Activated naive CD8-positive, alpha-beta T cell treated with anti-CD3 and anti-CD28 coated beads, Interleukin-2, amount 10 ng/mL, durations not matched to agents 7 days and 5 days (primary cell): ENCODE data around the gene CRPPA. TPM values are rescaled to one million over a fixed set of nuclear protein-coding genes. Genes with fewer than 3 reads are reported as not detected.
A peak's percentile ranks its signal among the peaks of the same experiment; 100 is the strongest.
"Not testable (repeated sequence)": the region's sequence is repeated elsewhere in the genome, so short reads cannot be mapped to it uniquely, and the experiment has no call there.

Experiments used
- ATAC-seq: fragments of 150-1000 bp; cut with Tn5 transposase; one replicate; pipeline ENCODE4 v1.10.0; 2021; ENCODE audit warnings: low read depth, moderate library complexity
- POLR2A ChIA-PET: fragments of 350-600 bp; sonication (Branson Sonifier 250); formaldehyde crosslinking; loops from one replicate; lab custom pipeline; 2021; ENCODE audit warnings: antibody characterized with exemption; lab: Charles Lee
- DNase-seq: peaks from one replicate; pipeline ENCODE4 v3.0.0; 2021
- H3K27ac Mint-ChIP-seq: one replicate; pipeline ENCODE4 v1.8.0; 2022; ENCODE audit warnings: mild to moderate bottlenecking, mixed read lengths
- H3K27me3 Mint-ChIP-seq: one replicate; pipeline ENCODE4 v1.8.0; 2022; ENCODE audit warnings: mild to moderate bottlenecking, moderate library complexity, mixed read lengths
- H3K36me3 Mint-ChIP-seq: one replicate; pipeline ENCODE4 v1.8.0; 2021; ENCODE audit warnings: mild to moderate bottlenecking, mixed read lengths
- H3K4me1 Mint-ChIP-seq: one replicate; pipeline ENCODE4 v1.8.0; 2021; ENCODE audit warnings: mixed read lengths
- H3K4me3 Mint-ChIP-seq: one replicate; pipeline ENCODE4 v1.8.0; 2022; ENCODE audit warnings: mild to moderate bottlenecking, moderate library complexity, mixed read lengths
- H3K9me3 Mint-ChIP-seq: one replicate; pipeline ENCODE4 v1.8.0; 2021; ENCODE audit warnings: mixed read lengths
- total RNA-seq, 2 experiments: library from RNA; stranded (reverse); gene quantifications; one replicate each; pipeline ENCODE4 v1.2.3, GENCODE V29; 2021

CRPPA gene
- total RNA-seq, 2 experiments from 2014 or later, result 0.89 to 1.1 TPM

DNA sequence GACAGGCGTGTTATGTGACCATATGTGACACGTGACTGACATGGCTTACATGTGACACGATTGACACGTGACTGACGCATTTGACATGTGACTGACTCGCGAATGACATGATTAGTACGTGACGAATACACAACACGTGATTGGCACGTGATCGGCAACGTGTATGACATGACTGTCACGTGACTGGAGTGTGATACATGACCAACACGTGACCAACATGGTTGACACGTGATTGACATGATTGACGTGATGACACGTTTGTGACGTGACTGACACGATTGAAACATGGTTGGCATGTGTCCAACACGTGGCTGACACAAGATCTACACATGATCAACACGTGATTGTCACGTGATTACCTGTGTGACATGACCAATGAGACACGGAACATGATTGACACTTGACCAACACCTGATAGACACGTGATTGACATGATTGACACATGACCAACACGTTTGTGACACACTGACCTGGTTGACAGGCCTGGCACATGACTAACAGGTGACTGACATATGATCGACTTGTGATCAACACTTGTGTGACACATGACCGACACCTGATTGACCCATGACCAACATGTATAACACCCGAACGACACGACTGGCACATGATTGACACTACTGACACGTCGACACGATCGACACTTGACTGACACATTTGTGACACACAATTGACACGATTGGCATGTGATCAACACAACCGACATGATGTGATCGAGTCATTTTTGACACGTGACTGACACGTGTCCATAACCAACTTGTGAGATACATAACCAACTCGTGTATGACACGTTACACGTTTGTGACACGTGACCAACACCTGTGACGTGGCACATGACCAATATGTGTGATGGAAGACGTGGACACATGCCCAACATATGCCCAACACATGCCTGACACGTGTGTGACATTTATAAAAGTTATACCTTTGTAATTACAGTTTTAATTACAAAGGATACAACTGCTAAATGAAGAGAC, 21.1 kb downstream of the CRPPA start:
- no peak overlapping the region for H3K27ac Mint-ChIP-seq
- POLR2A ChIA-PET, result no interaction called here
- H3K9me3 Mint-ChIP-seq, result peaks cover 26% of the 10 kb centered on the region
- no peak overlapping the region for H3K4me3 Mint-ChIP-seq
- DNase-seq, result no peak
- H3K36me3 Mint-ChIP-seq, result peaks cover 7% of the 10 kb centered on the region
- ATAC-seq, result no peak
- no peaks in the 10 kb centered on the region for H3K27me3 Mint-ChIP-seq
- H3K4me1 Mint-ChIP-seq, result no peaks in the 10 kb centered on the region

DNA sequence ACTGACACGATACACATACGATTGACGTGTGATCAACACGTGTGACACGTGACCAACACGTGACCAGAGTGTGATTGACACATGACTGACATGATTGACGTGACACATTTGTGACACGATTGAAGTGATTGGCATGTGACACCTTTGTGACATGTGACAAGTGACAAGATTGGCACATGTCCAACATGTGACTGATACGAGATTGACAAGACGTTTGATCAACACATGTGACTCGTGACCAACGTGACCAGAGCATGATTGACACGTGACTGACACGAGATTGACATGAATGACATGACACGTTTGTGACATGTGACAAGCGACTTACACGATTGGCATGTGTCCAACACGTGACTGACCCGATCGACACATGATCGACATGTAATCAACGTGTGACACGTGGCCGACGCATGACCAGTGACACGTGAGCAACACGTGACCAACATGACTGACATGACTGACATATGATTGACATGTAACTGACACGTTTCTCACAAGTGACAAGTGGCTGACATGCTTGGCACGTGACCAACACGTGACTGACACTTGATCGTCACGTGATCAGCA, 22.0 kb downstream of the CRPPA start:
- no peak overlapping the region for H3K4me3 Mint-ChIP-seq
- no peak overlapping the region for H3K27ac Mint-ChIP-seq
- peaks cover 26% of the 10 kb centered on the region for H3K9me3 Mint-ChIP-seq
- no peaks in the 10 kb centered on the region for H3K4me1 Mint-ChIP-seq
- POLR2A ChIA-PET, result no interaction called here
- H3K27me3 Mint-ChIP-seq, result no peaks in the 10 kb centered on the region
- peaks cover 7% of the 10 kb centered on the region for H3K36me3 Mint-ChIP-seq
- no peak for DNase-seq
- ATAC-seq, result no peak

DNA sequence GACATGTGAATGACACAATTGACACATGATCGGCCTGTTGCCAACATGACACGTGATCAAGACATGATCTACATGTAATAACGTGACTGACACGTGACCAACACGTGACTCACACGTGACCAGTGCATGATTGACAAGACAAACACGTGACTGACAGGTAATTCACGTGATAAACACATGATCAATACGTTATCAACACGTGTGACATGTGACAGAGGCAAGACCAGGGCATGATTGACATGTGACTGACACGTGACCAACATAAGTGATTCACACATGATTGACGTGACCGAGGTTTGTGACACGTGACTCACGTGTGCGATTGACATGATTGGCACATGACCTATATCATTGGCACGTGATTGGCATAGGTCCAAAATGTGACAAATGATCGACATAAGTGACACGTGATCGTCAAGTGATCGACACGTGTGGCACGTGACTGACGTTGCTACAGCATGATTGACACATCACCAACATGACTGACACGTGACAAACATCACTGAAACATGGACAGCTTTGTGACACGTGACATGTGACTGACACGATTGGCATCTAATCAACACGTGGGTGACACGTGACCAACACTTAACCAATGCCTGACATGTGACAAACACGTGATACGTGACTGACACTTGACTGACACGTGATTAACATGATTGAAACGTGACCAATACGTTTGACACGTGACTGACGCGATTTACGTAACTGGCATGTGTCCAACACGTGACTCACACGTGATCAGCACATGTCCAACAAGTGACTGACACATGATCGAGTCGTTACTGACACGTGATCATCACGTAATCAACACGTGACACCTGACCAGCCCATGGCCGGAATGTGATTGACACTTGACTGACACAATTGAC, 23.0 kb downstream of the CRPPA start:
- H3K36me3 Mint-ChIP-seq, result peaks cover 7% of the 10 kb centered on the region
- H3K27me3 Mint-ChIP-seq, result no peaks in the 10 kb centered on the region
- DNase-seq (no peak), ATAC-seq (no peak)
- no peak overlapping the region for H3K4me3 Mint-ChIP-seq
- H3K9me3 Mint-ChIP-seq, result peaks cover 26% of the 10 kb centered on the region
- no peak overlapping the region for H3K27ac Mint-ChIP-seq
- POLR2A ChIA-PET, result no interaction called here
- no peaks in the 10 kb centered on the region for H3K4me1 Mint-ChIP-seq

DNA sequence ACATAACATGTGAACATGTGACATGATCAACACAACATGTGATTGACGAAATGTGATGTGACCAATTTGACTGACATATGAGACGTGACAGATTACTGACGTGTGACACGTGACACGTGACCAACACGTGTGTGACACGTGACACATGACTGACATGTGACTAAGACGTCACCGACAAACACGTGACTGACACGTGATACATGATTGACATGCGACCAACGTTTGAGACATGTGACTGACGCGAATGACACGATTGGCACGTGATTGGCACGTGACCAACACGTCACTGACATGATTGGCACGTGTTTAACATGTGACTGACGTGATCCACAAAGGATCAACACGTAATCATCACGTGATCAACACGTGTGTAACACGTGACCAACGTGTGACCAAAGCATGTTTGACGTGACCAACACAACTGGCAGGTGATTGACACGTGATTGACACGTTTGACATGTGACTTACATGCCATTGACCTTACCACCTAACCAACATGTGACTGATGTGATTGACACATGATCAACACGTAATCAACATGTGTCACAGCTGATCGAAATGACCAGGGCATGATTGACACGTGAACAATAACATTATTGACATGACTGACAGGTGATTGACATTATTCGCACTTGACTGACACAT, 23.7 kb downstream of the CRPPA start:
- H3K4me1 Mint-ChIP-seq, result no peaks in the 10 kb centered on the region

DNA sequence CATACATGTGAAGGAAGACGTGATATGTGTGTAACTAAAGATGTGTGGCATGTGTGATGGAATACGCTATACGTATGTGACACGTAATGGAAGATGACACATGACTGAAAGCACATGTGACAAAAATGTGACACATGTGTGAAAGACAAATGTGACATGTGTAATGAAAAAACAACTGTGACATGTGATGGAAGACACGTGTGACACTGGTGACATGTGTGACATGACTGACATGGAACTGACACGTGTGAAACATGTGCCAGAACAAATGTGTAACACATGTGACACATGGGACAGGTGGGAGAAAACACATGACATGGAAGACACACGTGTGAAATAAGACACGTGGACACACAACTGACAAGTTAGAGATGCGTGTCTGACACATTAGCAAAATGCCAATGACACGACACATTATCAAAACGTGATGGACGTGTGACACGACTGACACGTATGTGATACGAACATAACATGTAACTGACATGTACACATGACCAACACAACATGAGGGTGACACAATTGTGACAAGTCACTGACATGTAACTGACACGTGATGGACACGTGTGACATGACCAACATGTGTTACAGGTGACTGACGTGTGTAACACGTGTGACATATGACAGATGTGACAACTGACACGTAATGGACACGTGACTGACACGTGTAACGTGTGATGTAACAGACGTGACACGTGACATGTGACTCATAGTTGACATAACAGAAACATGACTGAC, 24.4 kb downstream of the CRPPA start:
- POLR2A ChIA-PET, result no interaction called here
- ATAC-seq (no peak), DNase-seq (no peak)
- peaks cover 19% of the 10 kb centered on the region for H3K9me3 Mint-ChIP-seq
- peak overlapping the region; percentile 14 for H3K4me3 Mint-ChIP-seq
- peaks cover 7% of the 10 kb centered on the region for H3K36me3 Mint-ChIP-seq
- H3K27ac Mint-ChIP-seq, result peak overlapping the region; percentile 58
- no peaks in the 10 kb centered on the region for H3K27me3 Mint-ChIP-seq
- H3K4me1 Mint-ChIP-seq, result no peaks in the 10 kb centered on the region

More for the DNA sequence above, 23.7 kb downstream of the CRPPA start:
- POLR2A ChIA-PET, result no interaction called here
- Mint-ChIP-seq H3K9me3 (peaks cover 21% of the 10 kb centered on the region), H3K27me3 (no peaks in the 10 kb centered on the region), H3K36me3 (peaks cover 7% of the 10 kb centered on the region), H3K27ac (no peak overlapping the region), H3K4me3 (no peak overlapping the region)
- DNase-seq (no peak), ATAC-seq (no peak)

DNA sequence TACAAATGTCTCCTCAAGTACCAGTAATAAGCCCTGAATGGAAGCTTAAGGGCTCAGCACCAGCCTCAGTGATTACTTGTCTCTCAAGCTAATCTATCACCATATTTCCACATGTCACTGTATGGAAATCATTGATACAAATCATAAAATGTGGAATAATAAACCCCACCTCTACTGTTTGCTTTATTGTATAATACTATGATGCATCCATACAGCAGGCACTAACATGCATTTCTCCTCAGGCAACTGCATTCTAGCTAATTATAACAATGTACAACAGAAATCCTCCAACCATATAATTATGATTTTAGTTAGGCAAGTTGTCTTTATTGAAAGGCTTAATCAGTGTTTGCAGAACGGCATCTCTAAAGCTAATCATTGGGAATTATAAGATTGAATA, 26.2 kb downstream of the CRPPA start:
- ATAC-seq, result no peak
- Mint-ChIP-seq H3K4me1 (no peaks in the 10 kb centered on the region), H3K4me3 (no peak overlapping the region), H3K9me3 (peaks cover 15% of the 10 kb centered on the region), H3K27ac (no peak overlapping the region), H3K36me3 (peaks cover 5% of the 10 kb centered on the region), H3K27me3 (no peaks in the 10 kb centered on the region)
- POLR2A ChIA-PET, result no interaction called here
- no peak for DNase-seq

DNA sequence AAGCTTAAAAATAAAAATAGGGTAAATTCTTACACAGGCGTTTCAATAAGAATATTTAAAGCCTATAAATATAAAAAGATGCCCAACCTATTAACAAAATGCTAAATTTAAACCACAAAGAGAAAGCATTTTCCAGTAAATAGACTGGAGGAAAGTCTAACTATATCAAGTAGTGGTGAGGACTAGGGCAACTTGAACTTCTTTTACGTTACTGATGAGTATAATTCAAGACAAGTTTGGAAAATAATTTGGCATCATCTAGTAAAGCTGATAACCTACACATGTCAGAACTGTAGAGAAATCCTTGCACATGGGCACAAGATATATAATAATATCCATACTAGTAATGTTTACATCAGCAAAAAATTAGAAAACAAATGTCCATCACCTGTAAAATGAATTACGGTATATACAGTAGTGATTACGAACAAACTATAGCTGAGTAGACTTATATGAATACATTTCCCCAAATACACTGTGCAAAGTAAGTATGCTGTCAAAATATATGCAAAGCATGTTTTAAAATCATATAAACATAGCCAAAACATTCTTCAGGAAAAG, 27.4 kb downstream of the CRPPA start:
- ATAC-seq, result no peak
- no peak for DNase-seq
- POLR2A ChIA-PET, result no interaction called here
- peaks cover 5% of the 10 kb centered on the region for H3K36me3 Mint-ChIP-seq
- no peak overlapping the region for H3K27ac Mint-ChIP-seq
- no peaks in the 10 kb centered on the region for H3K4me1 Mint-ChIP-seq
- no peak overlapping the region for H3K4me3 Mint-ChIP-seq
- H3K9me3 Mint-ChIP-seq, result peaks cover 17% of the 10 kb centered on the region
- H3K27me3 Mint-ChIP-seq, result no peaks in the 10 kb centered on the region

DNA sequence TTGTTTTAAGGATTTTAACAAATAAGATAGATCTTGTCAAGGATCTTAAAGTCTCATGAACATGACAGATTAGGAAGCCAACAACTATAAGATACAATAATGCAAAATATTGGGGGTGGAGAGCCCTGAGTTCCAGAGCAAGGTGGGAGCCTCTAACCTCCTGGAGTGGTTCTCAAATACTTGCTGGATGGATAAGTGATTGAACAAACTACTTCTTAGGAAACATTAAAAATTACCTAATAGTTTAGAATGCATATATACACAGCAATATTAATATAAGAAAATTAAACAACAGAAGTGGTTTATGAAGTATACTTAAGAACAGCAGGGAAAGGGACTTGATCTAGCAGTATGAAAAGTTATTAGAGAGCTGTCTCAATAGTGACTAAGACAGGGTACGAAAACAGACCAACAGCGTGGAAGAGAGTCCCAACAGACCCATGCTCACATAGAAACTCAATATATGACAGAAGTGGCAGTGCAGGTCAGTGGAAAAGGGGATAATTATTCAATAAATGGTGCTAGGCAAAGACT, 28.3 kb downstream of the CRPPA start:
- Mint-ChIP-seq H3K4me3 (no peak overlapping the region), H3K27ac (no peak overlapping the region), H3K9me3 (peaks cover 16% of the 10 kb centered on the region), H3K4me1 (no peaks in the 10 kb centered on the region), H3K27me3 (no peaks in the 10 kb centered on the region), H3K36me3 (peaks cover 5% of the 10 kb centered on the region)
- POLR2A ChIA-PET, result no interaction called here
- no peak for ATAC-seq
- no peak for DNase-seq

DNA sequence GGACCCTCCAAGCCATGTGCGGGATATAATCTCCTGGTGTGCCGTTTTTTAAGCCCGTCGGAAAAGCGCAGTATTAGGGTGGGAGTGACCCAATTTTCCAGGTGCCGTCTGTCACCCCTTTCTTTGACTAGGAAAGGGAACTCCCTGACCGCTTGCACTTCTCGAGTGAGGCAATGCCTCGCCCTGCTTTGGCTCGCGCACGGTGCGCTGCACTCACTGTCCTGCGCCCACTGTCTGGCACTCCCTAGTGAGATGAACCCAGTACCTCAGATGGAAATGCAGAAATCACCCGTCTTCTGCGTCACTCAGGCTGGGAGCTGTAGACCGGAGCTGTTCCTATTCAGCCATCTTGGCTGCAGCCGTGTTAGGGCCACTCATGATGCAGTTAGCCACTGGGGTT, 37.6 kb downstream of the CRPPA start:
- H3K4me1 Mint-ChIP-seq, H3K27me3 Mint-ChIP-seq, POLR2A ChIA-PET, ATAC-seq, H3K36me3 Mint-ChIP-seq, H3K4me3 Mint-ChIP-seq, H3K27ac Mint-ChIP-seq, DNase-seq: not testable (repeated sequence)
- H3K9me3 Mint-ChIP-seq, result peaks cover 12% of the 10 kb centered on the region

DNA sequence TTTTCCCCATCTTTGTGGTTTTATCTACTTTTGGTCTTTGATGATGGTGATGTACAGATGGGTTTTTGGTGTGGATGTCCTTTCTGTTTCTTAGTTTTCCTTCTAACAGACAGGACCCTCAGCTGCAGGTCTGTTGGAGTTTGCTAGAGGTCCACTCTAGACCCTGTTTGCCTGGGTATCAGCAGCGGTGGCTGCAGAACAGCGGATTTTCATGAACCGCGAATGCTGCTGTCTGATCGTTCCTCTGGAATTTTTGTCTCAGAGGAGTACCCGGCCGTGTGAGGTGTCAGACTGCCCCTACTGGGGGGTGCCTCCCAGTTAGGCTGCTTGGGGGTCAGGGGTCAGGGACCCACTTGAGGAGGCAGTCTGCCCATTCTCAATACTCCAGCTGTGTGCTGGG, 38.2 kb downstream of the CRPPA start:
- H3K4me1 Mint-ChIP-seq, H3K27ac Mint-ChIP-seq, H3K4me3 Mint-ChIP-seq, H3K27me3 Mint-ChIP-seq, ATAC-seq, POLR2A ChIA-PET, H3K36me3 Mint-ChIP-seq, DNase-seq: not testable (repeated sequence)
- peaks cover 12% of the 10 kb centered on the region for H3K9me3 Mint-ChIP-seq
